B cell (primary cell): ENCODE measurements around the gene VWA5B2.

Experiments used
- CTCF ChIP-seq: fragments of 200-600 bp; IDR thresholded peaks from one replicate; pipeline ENCODE4 v1.8.0; 2022; ENCODE audit warnings: antibody characterized with exemption, mild to moderate bottlenecking
- EZH2 ChIP-seq: IDR thresholded peaks from 2 replicates; pipeline ENCODE4 v1.6.1; 2012; ENCODE audit warnings: borderline replicate concordance, low read depth, mild to moderate bottlenecking, moderate library complexity, low read length; ENCODE audit not compliant: insufficient read depth, poor library complexity, severe bottlenecking

GRCh38 chr3:184241447-184242296, 12.3 kb downstream of the VWA5B2 start:
- TF ChIP-seq CTCF (peak; percentile 10), EZH2 (no peak)
